Activated B cell treated with CpG ODN at 0.5 μM for 24 hours (primary cell): ENCODE data around the gene SCFD2. TPM values are rescaled to one million over a fixed set of nuclear protein-coding genes. Genes with fewer than 3 reads are reported as not detected.

Experiments
- ATAC-seq: fragments of 200-7000 bp; cut with Tn5 transposase; one replicate; pipeline ENCODE4 v1.10.0; 2021; ENCODE audit warnings: low read depth, mild to moderate bottlenecking, moderate library complexity
- CTCF ChIA-PET: fragments of 350-600 bp; sonication (Branson Sonifier 250); formaldehyde crosslinking; loops from one replicate; lab custom pipeline; 2021; ENCODE audit warnings: antibody characterized with exemption; lab: Charles Lee
- POLR2A ChIA-PET: fragments of 350-600 bp; sonication (Branson Sonifier 250); formaldehyde crosslinking; loops from one replicate; lab custom pipeline; 2021; ENCODE audit warnings: antibody characterized with exemption; lab: Charles Lee
- DNase-seq: peaks from one replicate; pipeline ENCODE4 v3.0.0; 2022
- H3K27ac Mint-ChIP-seq: one replicate; pipeline ENCODE4 v1.8.0; 2020; ENCODE audit warnings: mixed read lengths
- H3K27me3 Mint-ChIP-seq: one replicate; pipeline ENCODE4 v1.8.0; 2021; ENCODE audit warnings: mixed read lengths
- H3K36me3 Mint-ChIP-seq: one replicate; pipeline ENCODE4 v1.8.0; 2021; ENCODE audit warnings: low read depth, mixed read lengths
- H3K4me1 Mint-ChIP-seq: one replicate; pipeline ENCODE4 v1.8.0; 2021; ENCODE audit warnings: mixed read lengths
- H3K4me3 Mint-ChIP-seq: one replicate; pipeline ENCODE4 v1.8.0; 2020; ENCODE audit warnings: mild to moderate bottlenecking, mixed read lengths
- H3K9me3 Mint-ChIP-seq: one replicate; pipeline ENCODE4 v1.8.0; 2020; ENCODE audit warnings: mixed read lengths
- intact Hi-C: fragments of 100-400 bp; cut with micrococcal nuclease; formaldehyde crosslinking; loops from one replicate; pipeline ENCODE4 v1.15.1; 2024
- total RNA-seq: library from RNA; stranded (reverse); gene quantifications from 2 replicates; pipeline ENCODE4 v1.2.3, GENCODE V29; 2022
- TF ChIP-seq, protein P1 (sequence below): fragments of 200-600 bp; IDR thresholded peaks from one replicate; pipeline ENCODE4 v1.8.0; 2022; ENCODE audit warnings: antibody characterized with exemption, mild to moderate bottlenecking

Gene SCFD2
- total RNA-seq, 1 donor from 2014 or later = 46.6 TPM

DNA sequence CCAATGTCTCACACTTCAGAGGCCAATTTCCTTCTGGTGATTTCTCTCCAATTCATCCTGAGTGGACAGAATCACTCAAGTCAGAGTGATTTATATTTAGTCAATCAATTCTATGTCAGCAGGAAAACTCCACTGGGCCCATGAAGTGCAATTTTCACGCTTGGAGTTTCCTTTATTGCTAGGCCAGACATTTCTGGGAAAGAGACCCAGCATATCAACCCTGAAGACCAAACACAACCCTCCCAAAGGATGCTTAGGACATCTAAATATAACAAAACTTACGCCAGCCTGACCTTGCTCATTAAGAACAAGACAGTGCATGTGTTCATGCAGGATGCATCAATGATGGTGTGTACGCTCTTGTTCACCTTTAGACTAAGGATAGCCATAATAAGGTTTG lies 347.4 kb downstream of the SCFD2 start:
- Mint-ChIP-seq H3K27ac (no peak overlapping the region), H3K4me3 (no peak overlapping the region), H3K4me1 (no peaks in the 10 kb centered on the region), H3K36me3 (no peaks in the 10 kb centered on the region), H3K9me3 (no peaks in the 10 kb centered on the region), H3K27me3 (no peaks in the 10 kb centered on the region)
- no peak for DNase-seq
- POLR2A ChIA-PET = no interaction called here
- TF ChIP-seq, protein P1, sequence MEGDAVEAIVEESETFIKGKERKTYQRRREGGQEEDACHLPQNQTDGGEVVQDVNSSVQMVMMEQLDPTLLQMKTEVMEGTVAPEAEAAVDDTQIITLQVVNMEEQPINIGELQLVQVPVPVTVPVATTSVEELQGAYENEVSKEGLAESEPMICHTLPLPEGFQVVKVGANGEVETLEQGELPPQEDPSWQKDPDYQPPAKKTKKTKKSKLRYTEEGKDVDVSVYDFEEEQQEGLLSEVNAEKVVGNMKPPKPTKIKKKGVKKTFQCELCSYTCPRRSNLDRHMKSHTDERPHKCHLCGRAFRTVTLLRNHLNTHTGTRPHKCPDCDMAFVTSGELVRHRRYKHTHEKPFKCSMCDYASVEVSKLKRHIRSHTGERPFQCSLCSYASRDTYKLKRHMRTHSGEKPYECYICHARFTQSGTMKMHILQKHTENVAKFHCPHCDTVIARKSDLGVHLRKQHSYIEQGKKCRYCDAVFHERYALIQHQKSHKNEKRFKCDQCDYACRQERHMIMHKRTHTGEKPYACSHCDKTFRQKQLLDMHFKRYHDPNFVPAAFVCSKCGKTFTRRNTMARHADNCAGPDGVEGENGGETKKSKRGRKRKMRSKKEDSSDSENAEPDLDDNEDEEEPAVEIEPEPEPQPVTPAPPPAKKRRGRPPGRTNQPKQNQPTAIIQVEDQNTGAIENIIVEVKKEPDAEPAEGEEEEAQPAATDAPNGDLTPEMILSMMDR = no peak
- intact Hi-C loops = loop anchor here (5.0 kb wide), 1 partner anchor 1214 kb away; no protein-coding TSS in a partner anchor
- ATAC-seq = no peak
- CTCF ChIA-PET = no interaction called here

DNA sequence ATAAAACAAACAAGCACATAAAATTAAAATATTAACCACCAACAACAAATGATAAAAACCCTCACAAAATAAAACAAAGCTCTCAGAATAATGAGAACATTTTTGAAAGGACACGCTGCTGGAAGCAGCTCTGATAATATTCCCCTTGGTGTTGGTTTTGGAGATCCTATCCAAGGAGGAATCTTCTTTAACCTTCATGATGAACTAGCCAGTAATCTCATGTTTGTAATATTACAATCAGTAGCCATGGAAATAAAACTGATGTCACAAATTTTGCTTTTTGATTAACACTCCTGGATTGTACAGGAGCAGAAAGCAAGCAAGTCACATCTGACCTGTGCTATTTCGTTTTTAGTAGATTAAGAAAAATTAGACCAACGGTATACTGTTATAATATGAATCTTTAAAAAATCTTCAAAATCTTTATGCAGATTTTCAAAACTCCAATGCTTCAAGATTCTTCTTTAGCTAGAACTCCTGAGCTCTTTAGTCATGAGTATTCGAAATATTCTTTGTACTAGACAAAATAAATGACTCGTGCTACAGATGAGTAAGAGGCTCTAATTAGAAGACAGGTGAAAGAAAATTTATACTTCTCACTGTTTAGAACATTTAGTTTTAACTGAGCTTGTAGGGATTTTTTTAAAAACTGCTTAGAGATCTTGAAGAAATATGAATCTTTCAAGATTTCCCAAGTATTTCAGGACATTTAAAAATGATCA lies 349.6 kb downstream of the SCFD2 start:
- ChIA-PET CTCF (interaction anchor here (1.4 kb wide), 1 partner anchor 1218 kb away, joined by 8 read pairs; no protein-coding TSS in a partner anchor), POLR2A (no interaction called here)
- Mint-ChIP-seq H3K9me3 (no peaks in the 10 kb centered on the region), H3K27me3 (no peaks in the 10 kb centered on the region), H3K4me1 (peaks cover 12% of the 10 kb centered on the region), H3K27ac (no peak overlapping the region), H3K4me3 (no peak overlapping the region), H3K36me3 (no peaks in the 10 kb centered on the region)
- no peak for DNase-seq
- TF ChIP-seq, protein P1 = no peak
- intact Hi-C loops = loop anchor here (5.0 kb wide), 1 partner anchor 1216 kb away; no protein-coding TSS in a partner anchor
- no peak for ATAC-seq

DNA sequence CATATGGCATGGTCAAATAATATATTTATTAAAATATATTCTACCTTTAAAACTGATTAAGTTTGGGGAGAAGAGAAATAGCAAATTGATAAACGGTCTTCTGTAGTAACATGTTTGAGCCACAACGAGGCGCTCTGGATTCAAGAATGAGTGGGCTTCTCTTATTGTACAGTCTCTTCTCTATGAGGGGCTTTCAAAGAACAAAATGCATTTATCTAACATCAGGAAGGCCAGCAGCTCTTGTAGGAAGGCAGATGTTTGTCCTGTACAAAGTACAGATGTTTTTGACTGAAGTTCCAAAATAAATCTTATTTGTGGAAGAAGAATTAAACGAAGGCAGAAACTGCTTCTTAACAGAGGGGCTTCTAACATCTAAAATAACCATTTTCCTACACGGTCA lies 350.2 kb downstream of the SCFD2 start:
- Mint-ChIP-seq H3K36me3 (no peaks in the 10 kb centered on the region), H3K4me3 (no peak overlapping the region), H3K27me3 (no peaks in the 10 kb centered on the region), H3K4me1 (peaks cover 12% of the 10 kb centered on the region), H3K27ac (no peak overlapping the region), H3K9me3 (no peaks in the 10 kb centered on the region)
- DNase-seq = no peak
- ChIA-PET POLR2A (no interaction called here), CTCF (interaction anchor here (1.4 kb wide), 1 partner anchor 1218 kb away, joined by 8 read pairs; no protein-coding TSS in a partner anchor)
- TF ChIP-seq, protein P1 = no peak
- no peak for ATAC-seq
- intact Hi-C loops = loop anchor here (5.0 kb wide), 1 partner anchor 1217 kb away; no protein-coding TSS in a partner anchor

DNA sequence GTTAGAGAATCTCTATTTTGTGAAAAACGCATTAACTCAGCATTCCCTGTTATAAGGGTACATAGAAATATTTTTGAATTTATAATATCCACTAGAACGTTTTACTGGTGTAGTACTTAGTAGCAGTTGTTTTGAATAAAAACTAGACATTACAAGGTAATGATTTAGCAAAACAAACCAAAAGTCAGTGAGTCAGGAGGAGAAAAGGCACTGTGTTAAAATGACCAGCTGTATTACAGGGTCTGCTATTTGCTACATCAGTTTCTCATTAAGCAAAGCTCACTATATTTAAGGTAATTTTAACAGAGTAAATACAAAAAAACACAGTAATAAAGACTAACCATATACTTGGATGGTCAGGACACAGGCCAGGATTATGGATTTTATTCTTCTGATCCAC lies 351.0 kb downstream of the SCFD2 start:
- Mint-ChIP-seq H3K4me1 (peaks cover 14% of the 10 kb centered on the region), H3K27ac (no peak overlapping the region), H3K36me3 (no peaks in the 10 kb centered on the region), H3K9me3 (no peaks in the 10 kb centered on the region), H3K27me3 (no peaks in the 10 kb centered on the region), H3K4me3 (no peak overlapping the region)
- ChIA-PET CTCF (interaction anchor here (1.0 kb wide), 1 partner anchor 1219 kb away, joined by 3 read pairs; no protein-coding TSS in a partner anchor), POLR2A (no interaction called here)
- intact Hi-C loops = loop anchor here (5.0 kb wide), 1 partner anchor 1217 kb away; no protein-coding TSS in a partner anchor
- TF ChIP-seq, protein P1 = no peak
- no peak for DNase-seq
- ATAC-seq = no peak
